KOPT-K1 (cell line): Measurements from ENCODE around the gene SSTR5.

Experiments used
- H3K27ac ChIP-seq: fragments of 200-600 bp; sonication (generic); 2 replicates; pipeline ENCODE4 v1.5.1; 2016; ENCODE audit warnings: antibody characterized with exemption, mild to moderate bottlenecking, low read depth, low read length; ENCODE audit not compliant: poor library complexity, severe bottlenecking
- H3K36me3 ChIP-seq: fragments of 200-600 bp; sonication (generic); 2 replicates; pipeline ENCODE4 v1.5.1; 2017; ENCODE audit warnings: antibody characterized with exemption, mild to moderate bottlenecking, low read length, moderate library complexity; ENCODE audit not compliant: insufficient read depth
- H3K9me3 ChIP-seq: fragments of 200-600 bp; sonication (generic); 2 replicates; pipeline ENCODE4 v1.5.1; 2017; ENCODE audit warnings: antibody characterized with exemption, low read length, mild to moderate bottlenecking; ENCODE audit not compliant: insufficient read depth, poor library complexity, severe bottlenecking

Gene SSTR5

GRCh38 chr16:1119766-1120576, 47.4 kb downstream of the SSTR5 start:
- Histone ChIP-seq H3K9me3 (no peaks in the 10 kb centered on the region), H3K27ac (no peak overlapping the region), H3K36me3 (no peaks in the 10 kb centered on the region)

GRCh38 chr16:1120577-1120941, 48.0 kb downstream of the SSTR5 start:
- no peak overlapping the region for H3K27ac ChIP-seq

GRCh38 chr16:1121009-1121408, 48.5 kb downstream of the SSTR5 start:
- Histone ChIP-seq H3K9me3 (no peaks in the 10 kb centered on the region), H3K36me3 (no peaks in the 10 kb centered on the region), H3K27ac (no peak overlapping the region)

More at GRCh38 chr16:1120577-1120941, 48.0 kb downstream of the SSTR5 start:
- Histone ChIP-seq H3K36me3 (no peaks in the 10 kb centered on the region), H3K9me3 (no peaks in the 10 kb centered on the region)

- Histone ChIP-seq H3K36me3 (no peaks in the 10 kb centered on the region), H3K27ac (no peak overlapping the region), H3K9me3 (no peaks in the 10 kb centered on the region)
Measured at GRCh38 chr16:1121601-1122397, 49.3 kb downstream of the SSTR5 start.

GRCh38 chr16:1122398-1122765, 49.8 kb downstream of the SSTR5 start:
- no peaks in the 10 kb centered on the region for H3K9me3 ChIP-seq

GRCh38 chr16:1123525-1124230, 51.1 kb downstream of the SSTR5 start:
- Histone ChIP-seq H3K9me3 (no peaks in the 10 kb centered on the region), H3K27ac (no peak overlapping the region), H3K36me3 (no peaks in the 10 kb centered on the region)

More at GRCh38 chr16:1122398-1122765, 49.8 kb downstream of the SSTR5 start:
- no peak overlapping the region for H3K27ac ChIP-seq
- no peaks in the 10 kb centered on the region for H3K36me3 ChIP-seq

- H3K27ac ChIP-seq, result no peak overlapping the region
- H3K9me3 ChIP-seq, result no peaks in the 10 kb centered on the region
- H3K36me3 ChIP-seq, result no peaks in the 10 kb centered on the region
Measured at GRCh38 chr16:1124291-1124690, 51.7 kb downstream of the SSTR5 start.

GRCh38 chr16:1124795-1125194, 52.2 kb downstream of the SSTR5 start:
- Histone ChIP-seq H3K36me3 (no peaks in the 10 kb centered on the region), H3K27ac (no peak overlapping the region)

GRCh38 chr16:1125471-1125870, 52.9 kb downstream of the SSTR5 start:
- Histone ChIP-seq H3K9me3 (no peaks in the 10 kb centered on the region), H3K36me3 (no peaks in the 10 kb centered on the region), H3K27ac (no peak overlapping the region)

More at GRCh38 chr16:1124795-1125194, 52.2 kb downstream of the SSTR5 start:
- H3K9me3 ChIP-seq, result no peaks in the 10 kb centered on the region

- no peaks in the 10 kb centered on the region for H3K36me3 ChIP-seq
- H3K9me3 ChIP-seq, result no peaks in the 10 kb centered on the region
- no peak overlapping the region for H3K27ac ChIP-seq
Measured at GRCh38 chr16:1126044-1126443, 53.5 kb downstream of the SSTR5 start.

- H3K27ac ChIP-seq, result no peak overlapping the region
- no peaks in the 10 kb centered on the region for H3K36me3 ChIP-seq
- H3K9me3 ChIP-seq, result no peaks in the 10 kb centered on the region
Measured at GRCh38 chr16:1126586-1126985, 54.0 kb downstream of the SSTR5 start.

- no peaks in the 10 kb centered on the region for H3K9me3 ChIP-seq
- no peak overlapping the region for H3K27ac ChIP-seq
Measured at GRCh38 chr16:1127101-1127500, 54.6 kb downstream of the SSTR5 start.

GRCh38 chr16:1127971-1128715, 55.6 kb downstream of the SSTR5 start:
- no peaks in the 10 kb centered on the region for H3K9me3 ChIP-seq
- no peaks in the 10 kb centered on the region for H3K36me3 ChIP-seq
- no peak overlapping the region for H3K27ac ChIP-seq

More at GRCh38 chr16:1127101-1127500, 54.6 kb downstream of the SSTR5 start:
- no peaks in the 10 kb centered on the region for H3K36me3 ChIP-seq

- H3K9me3 ChIP-seq, result no peaks in the 10 kb centered on the region
- no peak overlapping the region for H3K27ac ChIP-seq
- H3K36me3 ChIP-seq, result no peaks in the 10 kb centered on the region
Measured at GRCh38 chr16:1129106-1129960, 56.8 kb downstream of the SSTR5 start.
